ENCODE results near the gene UGT1A10. TPM values are rescaled to one million over a fixed set of nuclear protein-coding genes. Genes with fewer than 3 reads are reported as not detected.

The UGT1A10 gene
- total RNA-seq, 1 experiment from 2014 or later = 0.11 TPM

DNA sequence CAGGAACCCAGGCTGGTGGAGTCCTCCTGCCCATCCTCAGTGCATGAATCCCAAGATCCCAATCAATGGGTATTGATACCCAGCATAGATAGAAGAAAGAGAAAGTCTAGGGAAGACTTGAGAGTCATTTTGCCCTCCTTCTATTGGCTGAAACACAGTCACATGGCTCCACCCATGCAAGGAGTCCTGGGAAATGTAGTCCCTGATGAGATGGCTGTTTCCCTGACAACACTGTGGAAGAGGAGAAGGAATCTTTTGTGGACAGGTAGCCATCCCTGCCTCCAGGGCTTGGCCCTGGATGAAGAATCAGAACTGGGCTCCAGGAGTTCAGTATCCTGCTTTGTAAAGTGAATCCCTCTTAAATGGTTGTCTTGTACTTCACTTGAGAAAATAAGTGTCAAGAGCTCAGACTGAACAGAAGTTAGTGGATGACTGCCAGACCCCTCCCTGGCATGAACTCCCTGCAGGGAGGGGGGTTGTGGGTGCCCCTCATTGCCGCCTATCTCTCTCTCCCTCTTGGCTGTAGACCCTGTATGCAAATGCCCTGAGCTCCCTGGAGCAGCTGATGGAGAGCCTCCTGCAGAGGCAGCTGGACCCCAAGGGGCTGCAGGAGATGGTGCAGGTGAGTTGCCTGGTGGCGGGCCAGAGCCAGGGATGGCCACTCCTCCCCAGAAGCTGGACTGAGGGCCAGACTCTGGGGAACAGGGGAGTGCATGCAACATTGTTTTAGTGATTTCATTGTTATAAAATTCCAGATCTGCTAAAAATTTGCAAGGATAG, 178.0 kb downstream of the UGT1A10 start:
- no peaks in the 10 kb centered on the region for H4K20me1 ChIP-seq (ENCODE audit: insufficient read depth, low read depth, low read length)
- H3K4me2 ChIP-seq (ENCODE audit: low read depth, low read length, poor library complexity, severe bottlenecking) = peak overlapping the region; percentile 20
- no peak overlapping the region for H3K9ac ChIP-seq (ENCODE audit: low read length)
- DNase-seq = peak; percentile 58
- H3K27me3 ChIP-seq (ENCODE audit: low read length) = no peaks in the 10 kb centered on the region
- no peak overlapping the region for H3K27ac ChIP-seq (ENCODE audit: low read length)
- no peaks in the 10 kb centered on the region for H3K9me3 ChIP-seq (ENCODE audit: low read length)
- H2AFZ ChIP-seq (ENCODE audit: low read length) = no peak overlapping the region
- H3K9me2 ChIP-seq (replicated peaks; ENCODE audit: insufficient read depth, low read length) = no peaks in the 10 kb centered on the region
- peaks cover 34% of the 10 kb centered on the region for H3K4me1 ChIP-seq (ENCODE audit: low read length)
- H3K36me3 ChIP-seq (ENCODE audit: insufficient read depth, low read length) = no peaks in the 10 kb centered on the region
- no peak overlapping the region for H3K4me3 ChIP-seq (ENCODE audit: low read length)
- no peaks in the 10 kb centered on the region for H3K79me2 ChIP-seq (ENCODE audit: low read length)

DNA sequence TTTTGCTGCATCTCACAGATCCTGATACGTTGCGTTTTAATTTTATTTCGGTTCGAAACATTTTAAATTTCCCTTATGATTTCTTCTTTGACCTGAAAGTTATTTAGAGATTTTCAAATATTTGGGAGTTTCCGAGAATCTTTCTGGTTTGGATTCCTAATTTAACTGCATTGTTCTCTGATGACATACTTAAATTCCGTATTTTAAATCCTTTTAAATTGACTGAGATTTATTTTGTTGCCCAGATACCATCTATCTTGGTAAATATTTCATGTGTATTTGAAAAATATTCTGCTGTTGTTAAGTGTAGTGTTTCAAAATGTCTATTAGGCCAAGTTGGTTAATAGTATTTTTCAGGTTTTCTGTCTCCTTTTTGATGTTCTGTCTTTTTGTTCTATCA, 179.6 kb downstream of the UGT1A10 start:
- no peak overlapping the region for H3K4me3 ChIP-seq (ENCODE audit: low read length)
- H3K4me1 ChIP-seq (ENCODE audit: low read length) = peaks cover 42% of the 10 kb centered on the region
- H3K36me3 ChIP-seq (ENCODE audit: insufficient read depth, low read length) = no peaks in the 10 kb centered on the region
- H3K79me2 ChIP-seq (ENCODE audit: low read length) = no peaks in the 10 kb centered on the region
- no peak overlapping the region for H3K27ac ChIP-seq (ENCODE audit: low read length)
- H3K4me2 ChIP-seq (ENCODE audit: low read depth, low read length, poor library complexity, severe bottlenecking) = no peak overlapping the region
- no peaks in the 10 kb centered on the region for H3K27me3 ChIP-seq (ENCODE audit: low read length)
- no peak overlapping the region for H3K9ac ChIP-seq (ENCODE audit: low read length)
- no peak overlapping the region for H2AFZ ChIP-seq (ENCODE audit: low read length)
- no peaks in the 10 kb centered on the region for H4K20me1 ChIP-seq (ENCODE audit: insufficient read depth, low read depth, low read length)
- H3K9me2 ChIP-seq (replicated peaks; ENCODE audit: insufficient read depth, low read length) = no peaks in the 10 kb centered on the region
- H3K9me3 ChIP-seq (ENCODE audit: low read length) = no peaks in the 10 kb centered on the region
- no peak for DNase-seq

DNA sequence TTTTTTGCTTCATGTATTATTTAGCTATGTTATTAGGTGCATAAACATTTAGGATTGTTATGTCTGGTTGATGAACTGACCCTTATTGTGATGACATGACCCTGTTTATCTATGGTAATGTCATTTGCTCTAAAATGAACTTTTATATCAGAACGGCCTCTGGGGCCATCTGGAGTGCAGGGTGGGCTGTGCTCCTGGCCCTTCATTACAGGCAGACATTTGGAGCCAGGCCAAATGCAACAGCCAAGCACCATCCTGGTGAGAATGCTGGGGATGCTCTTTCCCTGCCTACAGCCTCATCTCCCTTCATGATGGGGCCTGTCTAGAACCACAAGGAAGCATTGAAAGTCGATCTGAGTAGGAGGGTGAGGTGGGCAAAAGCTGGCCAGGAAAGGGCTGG, 180.1 kb downstream of the UGT1A10 start:
- Histone ChIP-seq H3K79me2 (ENCODE audit: low read length) (no peaks in the 10 kb centered on the region), H2AFZ (ENCODE audit: low read length) (no peak overlapping the region), H3K4me1 (ENCODE audit: low read length) (peaks cover 45% of the 10 kb centered on the region), H3K9me2 (replicated peaks; ENCODE audit: insufficient read depth, low read length) (no peaks in the 10 kb centered on the region), H3K9ac (ENCODE audit: low read length) (no peak overlapping the region), H3K27ac (ENCODE audit: low read length) (no peak overlapping the region), H3K9me3 (ENCODE audit: low read length) (no peaks in the 10 kb centered on the region), H3K4me3 (ENCODE audit: low read length) (no peak overlapping the region), H4K20me1 (ENCODE audit: insufficient read depth, low read depth, low read length) (no peaks in the 10 kb centered on the region), H3K27me3 (ENCODE audit: low read length) (no peaks in the 10 kb centered on the region), H3K4me2 (ENCODE audit: low read depth, low read length, poor library complexity, severe bottlenecking) (no peak overlapping the region), H3K36me3 (ENCODE audit: insufficient read depth, low read length) (no peaks in the 10 kb centered on the region)
- DNase-seq = no peak

DNA sequence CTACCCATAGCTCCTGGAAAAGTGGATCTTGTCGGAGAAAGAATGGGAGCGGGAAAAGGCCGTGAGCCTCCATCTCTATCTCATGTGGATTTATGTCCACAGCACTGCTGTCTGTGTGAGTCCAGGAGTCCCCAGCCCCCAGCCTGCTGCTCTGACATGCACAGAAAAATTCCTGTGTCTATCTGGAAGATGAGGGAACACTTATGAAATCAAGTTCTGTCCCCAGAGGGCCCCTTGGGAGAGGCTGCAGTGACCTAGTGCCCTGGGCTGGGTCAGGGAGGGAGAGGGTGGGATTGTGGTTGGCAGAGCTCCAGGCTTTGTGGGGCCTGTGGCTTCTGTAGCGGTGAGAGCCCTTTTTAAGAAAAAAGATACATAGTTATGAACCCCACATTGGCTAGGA, 180.5 kb downstream of the UGT1A10 start:
- no peak for DNase-seq
- Histone ChIP-seq H4K20me1 (ENCODE audit: insufficient read depth, low read depth, low read length) (no peaks in the 10 kb centered on the region), H3K79me2 (ENCODE audit: low read length) (no peaks in the 10 kb centered on the region), H3K27ac (ENCODE audit: low read length) (no peak overlapping the region), H3K9me2 (replicated peaks; ENCODE audit: insufficient read depth, low read length) (no peaks in the 10 kb centered on the region), H3K4me3 (ENCODE audit: low read length) (no peak overlapping the region), H3K4me1 (ENCODE audit: low read length) (peaks cover 49% of the 10 kb centered on the region), H3K4me2 (ENCODE audit: low read depth, low read length, poor library complexity, severe bottlenecking) (no peak overlapping the region), H3K9me3 (ENCODE audit: low read length) (no peaks in the 10 kb centered on the region), H3K27me3 (ENCODE audit: low read length) (no peaks in the 10 kb centered on the region), H2AFZ (ENCODE audit: low read length) (no peak overlapping the region), H3K36me3 (ENCODE audit: insufficient read depth, low read length) (no peaks in the 10 kb centered on the region), H3K9ac (ENCODE audit: low read length) (no peak overlapping the region)

DNA sequence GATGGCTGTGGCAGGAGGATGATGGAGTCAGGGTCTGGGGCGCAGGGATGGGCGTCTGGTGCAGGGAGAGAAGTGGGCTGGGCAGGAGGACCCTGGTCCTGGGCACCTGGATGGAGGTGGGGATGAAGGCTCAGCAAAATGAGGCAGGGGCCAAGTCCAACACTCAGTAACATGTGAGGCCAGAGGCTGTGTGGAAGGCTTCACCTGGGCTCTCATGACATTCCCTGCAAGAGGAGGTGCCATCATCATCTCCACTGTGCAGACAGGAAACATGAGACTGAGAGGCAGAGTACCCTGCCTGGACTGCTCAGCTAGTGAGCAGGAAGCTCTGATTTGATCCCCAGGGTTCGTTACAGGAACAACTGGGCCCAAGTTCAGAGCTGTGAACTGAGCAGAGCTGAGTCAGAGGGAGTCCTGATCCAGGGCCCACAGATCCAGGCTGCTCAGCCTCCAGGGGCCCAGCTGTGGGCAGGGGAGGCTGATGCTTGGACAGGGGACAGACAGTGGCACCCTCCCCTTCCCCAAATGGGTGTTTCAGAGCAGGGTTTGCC, 181.2 kb downstream of the UGT1A10 start:
- H3K9ac ChIP-seq (ENCODE audit: low read length) = no peak overlapping the region
- H3K27me3 ChIP-seq (ENCODE audit: low read length) = no peaks in the 10 kb centered on the region
- no peak overlapping the region for H3K4me2 ChIP-seq (ENCODE audit: low read depth, low read length, poor library complexity, severe bottlenecking)
- H3K4me1 ChIP-seq (ENCODE audit: low read length) = peaks cover 53% of the 10 kb centered on the region
- H4K20me1 ChIP-seq (ENCODE audit: insufficient read depth, low read depth, low read length) = no peaks in the 10 kb centered on the region
- no peaks in the 10 kb centered on the region for H3K9me2 ChIP-seq (replicated peaks; ENCODE audit: insufficient read depth, low read length)
- no peaks in the 10 kb centered on the region for H3K9me3 ChIP-seq (ENCODE audit: low read length)
- no peaks in the 10 kb centered on the region for H3K79me2 ChIP-seq (ENCODE audit: low read length)
- no peaks in the 10 kb centered on the region for H3K36me3 ChIP-seq (ENCODE audit: insufficient read depth, low read length)
- H3K4me3 ChIP-seq (ENCODE audit: low read length) = no peak overlapping the region
- no peak overlapping the region for H3K27ac ChIP-seq (ENCODE audit: low read length)
- no peak for DNase-seq
- no peak overlapping the region for H2AFZ ChIP-seq (ENCODE audit: low read length)

DNA sequence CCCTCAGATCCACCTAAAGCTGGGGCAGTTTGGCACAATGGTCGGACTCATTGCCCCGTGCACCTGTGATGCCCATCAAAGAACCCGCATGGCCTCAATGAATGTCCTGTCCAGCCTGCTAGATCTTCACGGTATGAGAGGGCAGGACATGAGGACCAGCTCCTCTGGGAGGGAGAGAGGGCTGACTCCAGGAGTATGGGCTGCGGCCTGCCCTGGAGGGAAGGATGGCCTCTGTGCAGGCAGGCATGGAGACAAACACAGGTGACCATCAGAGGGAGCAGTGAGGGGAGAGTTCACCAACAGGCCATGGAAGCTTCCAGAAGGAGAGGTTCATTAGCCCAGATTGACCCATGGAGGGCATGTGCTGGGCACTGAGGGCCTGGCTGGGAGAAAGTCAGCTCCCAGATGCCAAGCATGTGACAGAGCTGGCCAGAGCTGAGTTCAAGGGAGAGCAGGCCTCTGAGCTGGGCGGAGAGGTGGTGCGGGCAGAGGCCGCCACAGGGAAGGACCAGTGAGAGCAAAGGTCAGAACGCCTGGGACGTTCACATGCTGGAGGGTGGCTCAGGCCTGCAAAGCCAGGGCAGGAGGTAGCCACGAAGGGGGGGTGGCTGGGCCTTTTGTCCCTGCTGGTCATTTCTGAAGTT, 181.9 kb downstream of the UGT1A10 start:
- no peaks in the 10 kb centered on the region for H3K9me2 ChIP-seq (replicated peaks; ENCODE audit: insufficient read depth, low read length)
- no peaks in the 10 kb centered on the region for H3K27me3 ChIP-seq (ENCODE audit: low read length)
- no peak overlapping the region for H3K27ac ChIP-seq (ENCODE audit: low read length)
- no peaks in the 10 kb centered on the region for H3K9me3 ChIP-seq (ENCODE audit: low read length)
- DNase-seq = no peak
- H4K20me1 ChIP-seq (ENCODE audit: insufficient read depth, low read depth, low read length) = no peaks in the 10 kb centered on the region
- H3K4me2 ChIP-seq (ENCODE audit: low read depth, low read length, poor library complexity, severe bottlenecking) = no peak overlapping the region
- no peak overlapping the region for H2AFZ ChIP-seq (ENCODE audit: low read length)
- H3K4me3 ChIP-seq (ENCODE audit: low read length) = no peak overlapping the region
- no peaks in the 10 kb centered on the region for H3K79me2 ChIP-seq (ENCODE audit: low read length)
- H3K36me3 ChIP-seq (ENCODE audit: insufficient read depth, low read length) = no peaks in the 10 kb centered on the region
- H3K9ac ChIP-seq (ENCODE audit: low read length) = no peak overlapping the region
- peaks cover 59% of the 10 kb centered on the region for H3K4me1 ChIP-seq (ENCODE audit: low read length)

DNA sequence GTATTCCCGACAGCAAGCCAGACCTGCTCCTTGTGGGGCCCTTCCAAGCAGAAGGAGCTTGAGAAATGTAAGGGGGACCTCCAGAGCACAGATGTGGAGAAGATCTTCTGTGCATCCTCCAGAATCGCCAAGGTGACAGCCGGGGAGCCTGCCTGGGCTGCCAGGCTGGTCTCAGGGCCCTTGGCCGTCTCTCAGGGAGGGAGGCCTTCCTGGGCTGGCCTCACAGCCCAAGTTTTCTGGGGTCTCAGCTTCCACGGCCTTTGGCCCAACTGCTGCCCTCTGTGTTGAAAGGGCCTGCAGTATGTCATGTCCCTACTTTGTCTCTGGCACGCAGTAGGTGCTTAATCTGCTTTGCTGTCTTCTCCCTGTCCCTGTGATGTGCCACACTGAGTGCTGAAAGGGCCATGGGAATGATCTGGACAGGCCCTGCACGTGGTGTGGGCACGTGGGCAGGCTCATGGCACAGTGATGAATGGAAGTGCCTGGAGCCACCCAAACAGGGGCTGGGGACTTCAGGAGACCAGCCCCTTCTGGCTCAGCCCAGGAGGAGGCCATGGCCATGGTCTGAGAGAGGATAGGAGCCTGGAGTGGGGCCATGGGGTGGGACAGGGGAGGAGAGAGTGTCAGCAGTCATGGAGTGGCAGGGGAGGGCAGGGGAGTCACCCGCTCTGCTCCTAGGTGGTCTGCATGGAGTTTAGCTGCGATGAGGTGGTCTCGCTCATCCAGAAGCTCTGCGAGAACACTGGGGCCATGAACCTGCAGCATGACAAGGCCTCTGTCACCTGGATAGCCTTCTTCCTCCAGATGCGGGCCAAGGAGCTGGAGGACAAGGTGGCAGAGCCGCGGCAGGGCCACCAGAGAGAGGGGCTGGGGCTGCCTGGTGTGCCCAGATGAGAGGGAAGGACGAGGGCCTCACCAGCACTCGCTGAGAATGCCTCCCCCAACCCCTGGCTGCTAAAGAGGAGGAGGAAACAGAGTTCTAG, 182.7 kb downstream of the UGT1A10 start:
- H4K20me1 ChIP-seq (ENCODE audit: insufficient read depth, low read depth, low read length) = no peaks in the 10 kb centered on the region

More for the DNA sequence above, 182.7 kb downstream of the UGT1A10 start:
- Histone ChIP-seq H3K9ac (ENCODE audit: low read length) (no peak overlapping the region), H3K79me2 (ENCODE audit: low read length) (no peaks in the 10 kb centered on the region), H3K27ac (ENCODE audit: low read length) (no peak overlapping the region), H3K4me1 (ENCODE audit: low read length) (peaks cover 59% of the 10 kb centered on the region), H2AFZ (ENCODE audit: low read length) (no peak overlapping the region), H3K4me2 (ENCODE audit: low read depth, low read length, poor library complexity, severe bottlenecking) (no peak overlapping the region), H3K27me3 (ENCODE audit: low read length) (no peaks in the 10 kb centered on the region), H3K9me3 (ENCODE audit: low read length) (no peaks in the 10 kb centered on the region), H3K4me3 (ENCODE audit: low read length) (no peak overlapping the region), H3K36me3 (ENCODE audit: insufficient read depth, low read length) (no peaks in the 10 kb centered on the region), H3K9me2 (replicated peaks; ENCODE audit: insufficient read depth, low read length) (no peaks in the 10 kb centered on the region)
- DNase-seq = no peak

Measured in Karpas-422 (cell line).